Activated T-helper 9 cell treated with anti-CD3 and anti-CD28 coated beads, Interleukin-2, amount 50 U/mL, for 16 hours (primary cell): Measurements from ENCODE around the gene IGSF21.

ENCODE experiments used
- DNase-seq: peaks from one replicate; pipeline ENCODE4 v3.0.0-alpha.2; 2020; ENCODE audit warnings: low read depth

IGSF21 gene

DNA sequence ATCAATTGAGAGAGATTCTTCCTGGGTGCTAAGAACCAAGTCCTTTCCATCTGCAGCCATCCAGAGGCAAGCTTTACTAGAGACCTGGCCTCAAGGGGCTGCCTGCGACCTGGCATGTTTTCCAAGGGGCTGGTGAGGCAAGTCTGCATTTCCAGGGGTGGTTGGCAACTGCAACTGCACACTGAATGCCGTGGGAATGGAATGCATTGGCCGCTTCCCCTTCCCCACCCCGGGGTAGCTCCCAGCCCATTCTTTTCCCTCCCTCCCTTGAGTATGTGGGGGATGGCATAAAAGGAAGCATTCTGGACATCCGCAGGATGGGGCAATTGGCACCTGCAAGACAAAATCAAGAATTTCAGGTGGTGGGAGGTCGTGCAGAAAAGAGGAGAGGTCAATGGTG, 155.1 kb downstream of the IGSF21 start:
- DNase-seq = no peak

DNA sequence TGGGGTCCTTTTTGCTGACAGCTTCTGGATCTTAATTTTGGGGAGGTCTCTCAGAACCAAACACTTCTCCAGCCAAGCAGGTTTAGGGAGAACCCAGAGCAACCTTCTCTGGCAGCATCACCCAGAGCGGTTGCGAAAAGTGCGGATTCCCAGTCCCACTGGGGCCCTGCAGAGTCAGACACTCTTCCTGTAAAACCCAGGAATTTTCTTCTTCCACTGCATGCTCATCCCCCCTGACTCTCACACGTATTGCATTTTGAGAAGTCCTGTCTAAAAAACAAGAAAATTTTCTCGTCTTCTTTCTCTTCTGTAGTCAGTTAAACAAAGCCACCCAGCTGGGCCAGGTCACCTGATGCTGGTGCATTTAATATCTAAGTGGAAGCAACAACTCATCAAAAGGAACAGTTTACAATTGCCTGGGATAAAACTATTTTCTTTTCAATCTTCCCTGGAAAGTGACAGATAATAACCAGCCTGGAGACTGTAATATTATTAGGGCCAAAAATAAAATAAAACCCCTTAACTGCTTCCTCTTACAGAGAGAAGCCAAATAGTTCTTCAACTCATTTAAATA, 156.0 kb downstream of the IGSF21 start:
- no peak for DNase-seq

DNA sequence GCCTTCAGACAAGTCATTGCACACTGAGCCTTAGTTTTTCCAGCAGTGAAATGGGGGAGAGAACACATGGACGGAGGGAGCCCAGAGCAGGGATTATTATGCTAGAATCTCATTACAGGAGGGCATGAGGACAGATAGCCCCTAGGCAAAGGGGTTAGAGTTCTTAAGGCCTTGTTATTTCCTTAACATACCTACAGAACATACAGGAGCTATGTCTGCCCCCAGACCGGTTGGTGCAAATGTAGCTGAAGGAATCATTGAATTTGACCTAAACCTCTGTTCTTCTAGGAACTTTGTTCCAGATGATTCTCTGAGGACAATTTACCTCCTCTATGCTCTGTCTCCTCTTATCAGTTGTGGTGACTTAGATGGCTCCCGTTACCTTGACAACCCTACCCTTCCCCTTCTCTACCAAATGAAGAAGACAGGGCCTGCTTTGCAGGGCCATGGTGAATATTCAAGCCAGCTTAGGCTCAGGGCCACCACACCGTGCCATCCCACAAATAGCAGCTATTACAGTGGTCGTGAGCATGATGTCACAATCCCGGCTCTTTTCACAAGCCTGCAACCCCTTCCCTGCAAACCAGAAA, 156.9 kb downstream of the IGSF21 start:
- DNase-seq = no peak

DNA sequence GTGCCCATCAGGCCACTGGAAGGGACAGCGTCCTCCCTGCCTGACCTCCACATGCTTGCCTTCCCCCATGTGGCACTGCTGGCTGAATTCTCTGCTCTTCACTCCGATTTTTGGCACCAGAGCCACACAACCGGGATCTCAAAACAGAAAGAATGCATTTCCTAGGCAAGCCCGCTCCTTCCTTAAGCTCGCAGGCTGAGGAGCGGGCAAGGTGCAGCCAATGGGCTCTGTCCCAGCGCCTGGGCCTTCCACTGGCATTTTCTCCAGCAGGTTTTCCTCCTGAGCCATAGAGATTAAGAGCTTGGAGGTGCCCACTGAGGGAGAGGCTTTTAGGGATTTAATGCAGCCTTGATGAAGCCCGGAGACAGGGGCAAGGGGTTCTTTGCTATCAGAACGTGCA, 158.0 kb downstream of the IGSF21 start:
- no peak for DNase-seq

DNA sequence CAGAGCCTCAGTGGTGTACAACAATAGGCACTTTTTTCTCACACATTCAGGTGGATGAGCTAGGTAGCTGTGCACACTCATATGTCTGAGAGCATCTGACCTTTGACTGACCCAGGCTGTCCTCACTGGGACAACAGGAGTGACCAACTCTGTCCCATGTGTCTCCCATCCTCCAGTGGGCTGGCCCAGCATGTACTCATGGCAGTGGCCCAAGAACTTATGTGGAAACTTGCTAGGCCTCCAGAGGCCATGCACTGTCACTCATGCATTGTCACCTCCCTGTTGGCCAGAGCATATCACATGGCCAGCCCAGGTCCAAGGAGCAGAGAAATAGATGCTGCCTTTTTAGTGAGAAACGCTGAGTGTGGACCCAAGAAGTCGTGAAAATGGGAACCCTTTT, 158.8 kb downstream of the IGSF21 start:
- no peak for DNase-seq

DNA sequence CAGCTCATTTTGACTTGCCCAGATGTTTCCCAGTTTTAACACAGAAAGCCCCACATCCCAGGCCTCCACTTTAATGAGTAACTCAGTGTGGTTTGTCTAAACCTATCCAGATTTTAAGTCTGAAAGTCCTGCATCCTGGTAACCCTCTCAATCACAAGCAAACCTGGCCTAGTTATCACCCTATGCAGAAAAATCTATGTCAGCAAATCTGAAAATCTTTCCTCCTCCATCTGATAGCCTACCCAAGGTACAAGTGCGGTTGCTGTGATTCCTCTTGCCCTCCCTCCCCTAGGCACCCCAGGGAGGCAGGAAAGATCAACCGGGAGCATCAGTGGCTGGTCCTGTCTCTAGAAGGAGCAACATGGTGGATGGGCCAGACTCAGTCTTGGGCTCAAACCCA, 163.7 kb downstream of the IGSF21 start:
- no peak for DNase-seq

DNA sequence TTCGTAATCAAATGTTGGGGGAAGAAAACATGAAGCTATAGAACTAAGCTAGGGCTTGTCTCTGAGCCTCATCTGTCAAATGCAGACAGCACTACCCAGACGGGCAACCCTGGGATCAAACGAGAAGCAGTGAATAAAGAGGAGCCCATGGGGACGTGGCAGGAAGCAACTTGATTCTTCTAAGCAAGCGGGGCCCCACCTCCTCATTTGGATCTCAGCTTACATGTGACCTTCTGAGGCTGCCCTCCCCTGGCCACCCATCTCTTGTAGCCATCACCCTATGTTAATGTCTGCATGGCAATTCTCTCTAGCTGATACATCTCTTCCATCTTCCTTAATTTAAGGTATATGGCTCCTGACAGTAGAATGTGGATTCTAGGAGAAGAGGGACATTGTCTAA, 171.3 kb downstream of the IGSF21 start:
- no peak for DNase-seq

DNA sequence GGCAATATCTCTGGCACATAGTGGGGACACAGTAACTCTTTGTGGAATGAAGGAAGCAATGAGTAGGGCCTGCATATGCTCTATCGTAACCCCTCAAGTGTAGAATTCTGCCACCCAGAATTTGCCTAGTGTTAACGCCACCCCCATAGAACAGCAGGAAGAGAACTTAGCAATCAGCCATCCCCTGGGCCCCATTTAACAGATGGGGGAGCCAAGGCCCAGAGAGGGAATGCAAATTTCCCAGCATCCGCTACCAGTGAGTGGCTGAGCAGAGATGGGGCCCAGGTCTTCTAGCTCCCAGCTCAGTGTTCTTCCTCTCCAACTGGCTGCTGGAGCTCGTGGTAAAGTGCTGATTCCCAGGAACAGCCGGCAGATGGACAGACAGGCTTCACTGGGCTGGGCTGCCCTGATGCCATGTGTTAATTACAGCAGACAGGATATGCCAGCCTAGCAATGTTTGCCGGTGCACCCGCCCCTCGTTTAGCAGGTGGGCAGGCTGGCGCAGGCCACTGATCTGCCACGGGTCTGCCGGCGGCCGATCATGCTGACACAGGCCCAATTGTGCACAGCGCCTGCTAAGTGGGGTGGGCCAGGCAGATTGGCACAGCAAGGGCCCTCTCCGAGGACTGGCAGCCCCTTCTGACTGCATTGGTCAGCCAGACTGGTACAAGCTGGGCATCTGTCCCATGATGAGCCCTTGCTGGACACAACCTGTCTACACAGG, 171.9 kb downstream of the IGSF21 start:
- no peak for DNase-seq

DNA sequence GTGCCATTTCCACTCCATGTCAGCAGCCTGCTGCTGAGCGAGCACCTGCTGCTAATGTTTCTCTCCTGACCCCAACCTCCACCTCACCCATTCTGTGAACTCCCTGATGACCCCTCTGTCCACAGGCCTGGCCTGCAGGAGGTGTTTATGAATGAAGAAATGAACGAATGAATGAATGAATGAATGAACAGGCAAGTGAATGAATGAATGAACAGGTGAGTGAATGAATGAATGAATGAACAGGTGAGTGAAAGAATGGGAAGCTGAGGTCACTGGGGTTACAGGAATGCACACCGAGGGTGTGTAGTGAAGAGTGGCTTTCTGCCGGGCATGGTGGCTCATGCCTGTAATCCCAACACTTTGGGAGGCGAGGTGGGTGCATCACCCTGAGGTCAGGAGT, 173.4 kb downstream of the IGSF21 start:
- no peak for DNase-seq

DNA sequence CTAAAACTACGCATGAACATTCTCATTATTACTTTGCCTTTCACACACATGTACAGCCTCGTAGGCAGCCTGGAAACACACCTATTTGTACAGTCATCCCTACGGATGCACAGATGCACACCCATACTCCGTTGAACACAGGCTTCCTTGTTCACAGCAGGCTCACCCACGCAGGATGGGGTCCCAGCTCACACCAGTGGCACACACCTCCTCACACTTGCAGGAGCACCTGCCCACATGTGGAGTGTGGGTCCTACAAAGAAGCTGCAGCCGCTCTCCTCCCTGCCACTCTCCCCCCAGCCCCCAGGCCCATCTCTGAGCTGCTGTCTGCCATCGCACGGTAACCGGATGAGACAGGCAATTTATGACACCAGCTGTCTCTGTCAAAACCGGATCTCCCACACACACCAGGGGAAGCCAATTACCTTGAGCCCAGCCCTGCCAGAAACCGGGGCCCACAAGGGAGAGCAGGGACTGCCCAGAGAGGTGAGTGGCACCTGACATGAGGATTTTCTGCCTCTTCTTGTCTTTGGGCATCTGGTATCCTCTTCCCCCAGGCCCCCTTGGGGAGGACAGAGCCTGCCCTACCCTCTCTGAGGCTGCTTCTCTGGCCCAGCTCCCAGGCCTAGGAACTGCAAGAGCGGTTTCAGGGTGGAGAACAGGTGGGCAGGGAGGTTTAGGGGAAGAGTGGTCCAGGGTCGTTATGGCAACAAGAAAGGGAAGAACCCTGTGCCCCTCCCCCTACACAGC, 175.4 kb downstream of the IGSF21 start:
- no peak for DNase-seq

DNA sequence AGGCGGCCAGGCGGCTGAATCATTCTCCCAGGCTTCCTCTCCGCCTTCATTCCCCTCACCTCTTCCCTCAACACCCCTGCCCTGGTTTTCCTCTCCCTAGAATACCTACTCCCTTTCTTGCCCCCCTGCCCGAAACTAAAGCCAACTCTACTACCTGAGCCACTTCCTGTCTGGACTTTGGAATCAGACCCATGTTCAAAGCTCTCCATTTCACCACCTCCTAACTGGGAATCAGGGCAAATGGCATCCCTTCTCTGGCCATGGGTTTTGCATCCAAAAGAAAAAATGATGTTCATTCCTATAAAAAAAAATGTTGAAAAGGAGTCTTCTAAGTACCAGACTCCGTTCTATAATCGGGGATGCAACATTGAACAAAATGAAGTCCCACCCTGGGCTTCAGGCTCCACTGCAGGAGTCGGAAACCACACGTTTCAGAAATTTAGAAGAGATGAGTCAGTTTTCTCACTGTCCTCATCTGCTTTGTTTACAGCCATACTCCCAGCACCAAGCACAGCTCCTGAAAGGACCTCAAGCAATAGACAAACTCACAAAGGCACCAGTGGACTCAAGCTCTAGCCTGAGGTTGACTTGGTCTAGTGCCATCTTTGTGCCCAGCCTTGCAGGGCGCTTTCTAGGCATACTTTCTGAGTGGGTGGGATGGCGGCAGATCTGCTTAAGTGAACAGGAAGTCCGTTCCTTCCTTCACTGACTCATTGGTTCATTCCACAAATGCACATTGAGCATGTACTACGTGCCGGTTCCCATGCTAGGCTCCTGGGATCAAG, 176.2 kb downstream of the IGSF21 start:
- no peak for DNase-seq

DNA sequence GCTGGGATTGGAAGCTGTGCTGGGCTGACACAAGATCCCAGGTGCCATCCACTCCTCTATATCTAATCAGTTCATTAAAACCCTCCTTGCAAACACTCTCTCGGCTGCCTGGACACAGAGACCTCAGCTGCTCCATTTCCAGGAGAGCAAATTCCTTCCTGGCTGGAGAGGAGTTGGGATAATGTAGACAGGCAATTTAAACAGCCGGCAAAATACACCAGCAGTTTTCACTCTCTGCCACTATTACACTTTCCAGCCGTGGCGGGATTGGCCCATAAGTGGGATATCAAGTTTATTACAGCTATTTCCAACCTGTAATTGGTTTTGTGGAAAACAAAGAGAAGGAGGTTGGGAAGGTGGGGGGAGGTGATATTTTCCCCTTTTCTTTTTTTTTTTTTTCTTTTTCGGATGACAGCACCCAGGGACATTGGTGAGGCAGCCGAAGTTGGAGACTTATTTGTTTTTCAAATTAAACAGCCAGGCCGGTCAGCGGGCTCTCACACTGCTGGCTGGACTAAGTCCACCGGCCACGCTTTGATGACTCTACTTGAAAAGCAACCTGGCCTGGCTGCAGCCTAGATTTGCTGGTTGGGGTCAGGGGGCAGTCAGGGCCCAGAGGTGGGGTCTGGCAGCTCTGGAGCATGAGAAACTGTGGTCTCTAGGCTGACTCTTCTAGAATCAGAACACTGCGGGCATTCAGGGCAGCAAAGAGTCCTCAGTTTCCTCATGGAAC, 177.4 kb downstream of the IGSF21 start:
- DNase-seq = no peak

DNA sequence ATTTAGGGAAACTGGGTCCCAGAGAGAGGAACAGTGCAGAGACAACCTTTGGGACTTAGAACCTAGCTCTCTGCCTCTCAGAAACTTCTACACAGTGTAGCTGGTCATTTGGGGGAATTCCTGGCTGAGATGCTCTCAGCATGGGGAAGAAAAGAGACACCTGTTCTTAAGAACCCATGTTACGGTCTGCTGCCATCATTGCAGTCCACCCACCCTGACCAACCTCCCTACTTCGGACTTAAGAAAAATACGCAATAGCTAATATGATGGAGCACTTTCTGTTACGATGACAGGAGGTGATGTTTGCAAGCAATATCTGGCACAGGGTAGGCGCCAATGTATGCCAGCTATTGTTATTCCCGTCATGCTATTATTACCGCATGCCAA, 177.9 kb downstream of the IGSF21 start:
- no peak for DNase-seq

DNA sequence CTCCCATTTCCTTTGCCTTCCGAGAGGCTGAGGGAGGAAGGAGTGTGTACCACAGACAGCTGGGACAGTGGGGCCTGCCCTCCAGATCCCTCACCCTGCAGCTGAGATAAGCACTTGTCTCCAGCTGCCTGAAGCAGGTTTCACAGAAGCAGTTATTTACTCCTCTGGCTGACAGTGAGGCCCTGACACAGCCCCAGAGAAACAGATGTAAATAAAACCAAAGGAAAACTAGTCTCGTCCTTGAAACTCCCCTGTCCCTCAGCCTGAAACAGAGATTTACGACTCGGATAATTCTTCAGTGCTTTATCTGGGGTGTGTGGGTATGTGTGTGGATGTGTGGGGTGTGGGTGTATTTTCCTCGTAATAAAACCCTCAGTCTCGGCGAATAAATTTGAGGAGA, 181.1 kb downstream of the IGSF21 start:
- DNase-seq = no peak

DNA sequence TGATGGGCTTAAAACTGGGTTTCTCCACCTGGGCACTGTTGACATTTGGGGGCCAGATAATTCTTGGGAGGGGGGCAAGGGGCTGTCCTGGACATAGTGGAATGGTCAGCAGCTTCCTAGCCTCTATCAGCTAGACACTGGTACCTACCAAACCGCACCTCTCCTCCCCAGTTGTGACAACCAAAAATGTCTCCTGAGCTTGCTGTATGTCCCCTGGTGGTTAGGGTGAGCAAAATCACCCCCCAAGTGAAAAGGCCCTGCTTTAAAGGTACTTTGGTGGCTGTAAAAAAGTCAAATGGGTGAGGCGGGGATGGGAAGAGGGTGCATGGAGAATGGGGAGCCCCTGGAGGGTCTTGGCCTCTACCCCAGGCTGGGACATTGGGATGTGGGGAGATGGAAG, 182.0 kb downstream of the IGSF21 start:
- DNase-seq = no peak

DNA sequence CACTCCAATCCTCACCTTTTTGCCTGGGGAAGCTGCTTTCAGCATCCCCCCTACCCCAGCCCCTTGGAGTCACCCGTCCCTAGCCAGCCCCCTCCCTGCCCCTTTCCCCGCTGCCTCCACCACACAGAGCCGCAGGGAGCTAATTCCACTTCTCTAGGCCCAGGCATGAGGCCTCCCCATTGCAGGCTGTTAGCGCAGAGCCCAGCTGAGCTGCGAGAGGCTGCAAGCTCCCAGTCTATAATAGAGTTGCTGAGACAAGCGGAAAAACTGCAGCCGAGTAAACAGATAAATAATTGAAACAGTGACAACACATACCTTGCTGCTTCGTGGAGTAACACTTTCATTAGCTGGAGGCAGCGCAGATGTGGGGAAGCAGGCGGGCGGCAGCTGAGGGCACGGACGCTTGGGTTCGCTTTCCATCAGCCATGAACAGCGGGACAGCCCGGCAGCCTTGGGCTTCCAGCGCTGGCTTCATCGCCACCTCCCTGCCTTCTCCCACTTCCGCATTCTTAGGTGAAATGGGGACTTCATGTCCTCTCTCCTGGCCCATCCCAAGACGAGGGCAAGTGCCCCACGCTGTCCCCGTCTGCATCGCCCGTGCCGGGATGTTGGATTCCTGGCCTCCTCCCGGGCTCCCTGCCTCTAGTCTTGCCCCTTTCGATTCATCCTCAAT, 183.3 kb downstream of the IGSF21 start:
- no peak for DNase-seq

DNA sequence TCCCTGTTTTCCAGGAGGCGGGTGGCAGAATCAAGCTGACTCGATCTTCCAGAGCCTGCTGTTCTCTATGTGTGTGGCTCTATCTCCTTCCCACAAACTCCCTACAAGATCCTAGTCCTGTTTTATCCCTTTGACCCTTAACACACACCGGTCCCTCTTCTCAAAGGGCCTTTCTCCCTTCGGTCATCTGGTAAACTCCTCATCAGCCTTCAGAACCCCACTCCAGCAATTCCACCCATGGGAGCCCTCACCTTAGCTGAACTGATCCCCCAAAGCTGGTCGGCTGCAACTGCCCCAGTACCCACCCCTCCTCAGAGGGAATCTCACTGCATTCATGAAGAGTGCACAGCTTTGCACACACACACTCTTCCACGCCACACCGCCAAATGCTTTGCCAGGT, 184.9 kb downstream of the IGSF21 start:
- no peak for DNase-seq

DNA sequence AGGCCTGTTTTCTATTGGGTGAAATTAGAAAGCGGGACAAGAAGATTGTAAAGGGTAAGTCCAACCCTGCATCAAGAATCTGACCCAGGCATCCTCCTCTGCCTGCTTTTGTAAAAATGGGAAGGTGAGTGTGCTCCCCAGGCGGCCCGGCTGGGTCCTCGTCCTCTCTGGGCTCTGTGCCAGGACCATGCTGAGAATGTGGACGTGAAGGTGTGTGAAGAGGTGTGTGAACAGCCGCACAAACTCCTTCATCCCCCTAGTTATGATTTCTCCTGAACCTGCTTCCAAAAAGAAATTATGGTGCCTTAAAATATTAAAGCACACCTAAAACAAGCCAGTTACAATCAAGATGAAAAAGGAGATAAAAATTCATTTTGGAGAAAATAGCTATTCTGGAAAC, 185.7 kb downstream of the IGSF21 start:
- DNase-seq = no peak

DNA sequence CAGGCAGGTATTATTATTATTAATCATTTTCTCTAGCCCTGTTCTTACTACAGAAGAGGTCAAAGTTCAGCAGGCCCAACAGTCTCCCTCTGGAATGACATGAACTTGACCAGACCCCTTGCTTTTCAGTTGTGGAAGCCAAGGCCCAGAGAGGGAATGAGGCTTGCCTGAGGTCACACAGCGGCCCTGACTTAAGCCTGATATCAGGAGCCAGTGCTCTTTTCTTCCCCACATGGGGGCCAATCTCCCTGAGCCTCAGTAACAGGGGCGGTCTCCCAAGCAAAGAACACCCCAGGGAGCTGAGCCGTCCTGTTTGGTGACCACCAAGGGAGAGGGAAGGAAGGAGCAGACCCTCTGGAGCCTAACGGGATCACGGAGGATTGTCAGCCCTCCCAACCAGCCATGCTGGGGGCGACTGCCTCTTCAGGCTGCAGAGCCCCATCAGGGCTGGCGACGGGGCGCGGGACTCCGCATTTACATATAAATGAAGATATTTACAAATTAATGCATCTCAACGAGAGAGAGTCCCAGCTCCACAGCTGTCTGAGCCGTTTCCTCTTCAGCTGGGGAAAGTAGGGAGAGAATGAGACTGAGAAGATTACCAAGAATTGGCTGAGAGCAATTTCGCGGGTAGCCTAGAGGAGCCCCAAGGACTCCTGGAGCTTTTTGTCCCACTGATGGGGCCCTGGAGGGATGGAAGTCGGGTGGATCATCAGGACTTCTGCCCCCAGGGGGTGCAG, 187.0 kb downstream of the IGSF21 start:
- no peak for DNase-seq

DNA sequence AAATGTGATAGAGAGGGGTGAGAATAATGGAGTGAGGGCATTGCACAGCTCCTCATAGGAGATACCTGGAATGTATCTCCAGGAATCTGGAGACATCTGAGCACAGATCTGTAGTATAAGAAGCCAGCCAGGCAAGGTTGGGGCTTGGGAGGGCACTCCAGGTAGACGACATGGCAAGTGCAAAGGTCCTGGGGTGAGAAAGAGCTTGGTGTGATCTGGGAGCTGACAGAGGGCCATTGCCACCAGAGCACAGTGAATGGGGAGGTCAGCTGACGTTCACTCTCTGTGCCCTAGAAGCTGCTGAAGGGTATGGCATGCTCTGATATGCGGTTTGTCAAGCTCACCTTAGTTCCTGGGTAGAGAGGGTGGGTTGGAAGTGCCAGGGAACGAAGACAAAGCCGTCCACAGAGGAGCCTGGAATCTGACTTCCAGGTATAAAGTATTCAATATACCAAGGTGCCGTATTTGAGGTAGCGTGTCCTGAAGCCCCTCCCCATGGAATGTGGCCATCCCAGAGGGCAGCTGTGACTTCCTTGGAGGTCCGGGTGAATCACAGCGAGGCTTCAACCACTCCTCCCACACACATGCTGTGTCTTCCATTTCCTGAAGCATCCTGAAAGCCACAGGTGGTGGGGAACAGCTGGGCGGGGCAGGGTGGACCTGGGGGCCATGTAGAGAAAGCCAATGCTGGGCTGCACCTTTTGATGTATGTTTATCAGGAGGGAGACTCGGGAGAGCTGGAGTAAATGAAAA, 190.5 kb downstream of the IGSF21 start:
- no peak for DNase-seq
